Measurements from ENCODE around the gene ERC2.
"Not testable (repeated sequence)": the region's sequence is repeated elsewhere in the genome, so short reads cannot be mapped to it uniquely, and the experiment has no call there.

ERC2 gene

DNA sequence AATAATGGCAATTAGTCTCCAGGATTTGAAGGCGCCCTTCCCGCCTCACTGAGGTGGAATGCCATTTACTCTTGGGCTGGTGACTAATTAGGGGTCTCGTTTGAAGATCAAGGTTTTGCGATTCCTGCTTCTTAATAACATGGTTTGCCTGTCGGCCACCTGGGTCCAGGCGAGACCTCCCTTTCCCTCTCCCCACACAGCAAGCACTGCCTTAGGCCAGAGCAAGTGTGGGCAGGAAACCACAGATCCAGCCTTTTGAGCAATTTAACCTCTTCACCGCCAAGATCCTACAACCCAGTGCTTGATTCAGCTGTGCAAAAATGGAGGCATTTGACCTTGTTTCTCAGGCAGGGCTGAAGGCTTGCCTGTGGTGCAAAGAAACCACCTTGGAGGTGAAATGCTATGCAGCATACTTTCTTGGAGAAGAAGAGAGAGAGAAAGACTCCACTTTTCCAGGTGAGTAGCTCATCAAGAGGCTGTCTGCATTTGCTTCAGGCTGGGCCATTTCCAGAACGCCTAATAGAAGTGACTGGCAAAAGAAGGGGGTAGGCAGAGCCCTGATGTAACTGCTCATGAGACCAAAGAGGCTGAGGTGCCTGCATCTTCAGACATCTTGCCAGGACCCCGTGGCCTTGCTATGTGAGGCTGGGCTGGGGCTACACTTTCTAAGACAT is 947.1 kb downstream of the ERC2 start:
- DNase-seq (ENCODE audit: low read depth): no peak

DNA sequence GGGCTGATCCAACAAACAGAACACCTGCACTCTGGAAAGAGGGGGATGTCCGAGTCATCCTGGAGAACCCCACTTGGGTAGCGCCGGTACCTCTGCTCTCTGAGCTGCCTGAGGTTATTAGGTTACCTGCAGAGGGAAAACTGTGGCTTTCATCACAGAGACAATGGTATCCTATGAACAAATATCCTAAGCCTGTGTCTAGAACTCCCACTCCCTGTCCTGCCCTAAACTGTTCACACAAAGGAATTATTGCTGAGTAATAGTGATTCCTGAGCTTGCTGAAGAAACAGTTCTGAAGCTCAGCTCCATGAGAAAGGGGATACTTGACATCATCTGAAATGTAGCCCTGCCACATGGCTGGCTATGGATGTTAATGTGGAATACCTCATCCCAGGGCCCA is 949.2 kb downstream of the ERC2 start:
- DNase-seq (ENCODE audit: low read depth): no peak

DNA sequence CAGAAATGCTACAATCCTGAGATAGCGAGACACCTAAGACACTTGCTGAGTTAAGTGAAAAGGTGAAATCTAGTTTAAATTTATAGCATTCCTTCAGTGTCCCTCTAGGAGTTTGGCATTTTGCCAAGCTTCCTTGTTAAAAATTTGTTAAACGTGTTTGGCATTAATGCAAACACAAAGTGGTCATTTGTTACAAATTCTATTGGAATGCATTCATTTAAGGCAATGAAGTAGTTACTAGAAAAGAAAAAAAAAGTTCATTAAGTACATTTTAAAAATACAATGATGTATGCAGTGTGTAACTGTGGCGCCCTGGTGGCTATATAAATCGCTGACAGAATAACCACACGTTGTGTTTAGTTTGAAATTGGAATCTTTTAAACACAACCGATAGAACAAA is 949.8 kb downstream of the ERC2 start:
- no peak for DNase-seq (ENCODE audit: low read depth)

DNA sequence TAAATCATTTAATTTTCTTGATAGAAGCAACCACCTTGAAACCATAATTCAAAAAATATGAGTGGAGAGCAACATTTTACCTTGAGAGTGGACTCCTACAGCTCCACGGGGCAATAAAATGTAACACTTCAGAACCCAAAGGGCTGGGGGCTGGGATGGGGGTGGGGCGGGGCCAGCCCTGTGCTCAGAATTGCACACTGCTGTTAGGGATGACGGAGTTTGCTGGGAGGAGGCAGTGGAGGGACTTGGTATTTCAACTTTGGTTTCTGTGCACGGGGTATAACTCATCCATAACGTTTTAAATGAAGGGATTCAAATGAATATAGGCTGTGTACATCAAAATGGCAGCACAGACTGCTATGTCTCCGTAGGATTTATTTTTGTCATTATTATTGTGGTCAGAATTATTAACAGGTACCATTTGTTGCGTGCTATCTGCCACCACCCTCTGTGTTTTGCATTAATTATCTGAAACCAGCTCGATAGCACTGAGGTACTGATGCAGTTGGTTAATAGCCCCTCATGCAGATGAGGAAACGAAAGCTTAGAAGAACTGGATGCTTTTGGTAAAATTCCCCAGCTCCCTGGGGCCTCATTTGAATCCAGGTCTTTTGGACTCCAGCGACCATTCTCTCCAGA is 951.8 kb downstream of the ERC2 start:
- no peak for DNase-seq (ENCODE audit: low read depth)

DNA sequence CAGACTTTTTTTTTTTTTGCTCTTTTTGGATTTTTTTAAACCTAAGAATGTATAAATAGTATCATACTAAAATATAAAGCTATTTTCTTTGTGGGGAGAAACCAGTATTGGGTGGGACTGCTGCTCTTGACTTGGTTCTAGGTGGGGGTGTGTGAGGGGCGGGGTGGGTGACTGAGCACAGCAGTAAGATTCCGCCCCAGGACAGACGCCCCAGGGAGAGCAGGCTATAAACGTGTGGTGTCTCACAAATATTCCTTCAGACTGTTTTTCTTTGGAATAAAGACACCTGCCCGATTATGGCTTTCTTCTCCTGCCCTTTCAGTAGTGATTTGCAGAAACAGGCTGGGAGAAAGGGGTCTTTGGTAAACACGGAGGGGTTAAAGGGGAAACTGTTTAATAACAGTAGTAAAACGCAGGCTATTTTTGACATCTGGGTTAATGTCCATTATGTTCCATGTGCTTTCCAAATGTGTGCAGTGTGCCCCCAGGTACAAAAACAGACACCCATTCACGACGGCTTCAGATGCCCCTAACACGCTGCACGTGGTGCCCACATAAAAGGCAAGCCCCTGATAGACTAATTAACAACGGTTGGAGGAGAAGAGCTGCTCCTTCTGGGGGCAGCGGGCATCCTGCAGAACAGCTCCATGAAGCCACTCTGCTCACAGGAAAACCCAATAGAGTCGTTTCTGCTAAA is 952.6 kb downstream of the ERC2 start:
- DNase-seq (ENCODE audit: low read depth): no peak

DNA sequence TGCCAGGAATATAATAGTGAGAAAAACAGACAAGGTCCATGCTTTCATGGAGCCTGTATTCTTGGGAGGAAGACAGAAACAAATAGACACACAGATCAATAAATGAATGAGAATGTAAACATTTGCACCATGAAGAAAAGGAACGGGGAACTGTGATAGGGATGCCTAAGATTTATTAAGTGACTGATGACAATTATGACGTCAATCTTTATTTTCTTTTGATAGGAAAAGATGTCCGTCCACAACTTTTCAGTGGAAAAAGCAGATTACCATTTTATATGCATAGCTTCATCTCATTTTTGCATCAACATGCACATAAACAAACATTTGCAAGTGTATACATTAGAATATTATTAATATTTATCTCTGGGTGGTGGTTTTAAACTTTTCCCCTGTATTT is 953.3 kb downstream of the ERC2 start:
- no peak for DNase-seq (ENCODE audit: low read depth)

DNA sequence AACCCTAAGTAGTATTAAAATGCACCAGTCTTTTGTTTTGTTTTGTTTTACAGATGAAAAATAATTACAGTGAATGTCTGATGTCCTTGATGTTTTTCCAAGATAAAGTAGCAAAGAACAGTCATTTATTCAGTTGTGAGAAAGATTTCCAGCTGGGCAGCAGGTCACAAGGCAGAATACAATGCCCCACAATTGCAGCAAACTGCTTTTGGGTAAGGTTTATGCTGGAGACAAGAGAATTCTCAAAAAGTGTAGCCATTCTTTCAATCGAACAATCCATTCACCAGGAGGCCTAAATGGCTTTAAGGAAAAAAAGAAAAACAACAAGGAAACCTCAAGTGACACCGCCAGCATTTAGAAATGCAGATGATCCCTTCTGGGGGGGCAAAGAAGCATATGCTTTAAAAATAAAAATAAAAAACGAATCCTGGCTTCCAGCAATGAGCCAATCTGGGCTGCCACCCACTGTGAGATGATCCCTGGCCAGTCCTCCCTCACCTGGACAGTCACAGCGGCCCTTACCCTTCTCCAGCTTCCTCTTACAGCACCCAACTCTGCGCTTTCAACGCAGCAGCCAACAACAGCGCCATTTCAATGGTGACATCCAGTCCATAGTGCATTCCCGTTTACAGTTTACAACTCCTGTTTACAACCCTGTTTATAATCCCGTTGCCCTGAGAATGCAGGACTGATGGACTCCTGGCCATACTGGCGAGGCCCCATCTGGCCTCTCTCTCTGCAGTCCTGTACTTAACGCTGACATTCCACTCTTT is 955.5 kb downstream of the ERC2 start:
- DNase-seq (ENCODE audit: low read depth): no peak

DNA sequence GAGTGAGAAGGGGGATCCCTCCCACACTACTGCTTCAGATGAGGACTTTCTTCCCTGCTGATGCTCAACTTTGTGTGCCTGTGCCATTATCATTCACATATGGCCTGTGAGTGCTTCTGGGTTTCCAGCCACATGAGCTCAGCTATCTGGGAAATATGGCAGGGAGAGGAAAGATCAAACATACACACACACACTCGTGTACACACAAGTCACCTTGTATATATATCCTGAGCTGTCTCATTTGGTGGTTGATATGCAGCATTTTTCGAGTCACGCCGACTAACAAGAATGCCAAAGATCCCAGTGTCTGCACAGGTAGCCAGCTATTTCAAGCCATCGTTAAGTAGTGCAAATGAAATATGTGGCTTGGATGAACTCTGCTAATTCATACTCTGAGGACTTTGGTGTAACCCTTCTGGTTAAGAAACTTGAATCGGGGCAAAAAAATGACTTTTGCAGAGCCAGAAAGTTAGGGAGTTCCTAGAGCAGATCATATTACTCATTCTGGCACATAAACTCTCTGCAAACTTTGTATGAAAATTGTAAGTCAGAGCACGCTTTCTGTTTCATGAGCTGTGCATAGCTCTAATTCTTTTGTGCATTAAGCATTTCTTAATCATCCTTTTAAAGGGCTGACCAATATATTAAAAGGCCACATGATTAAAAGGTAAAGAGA is 956.2 kb downstream of the ERC2 start:
- no peak for DNase-seq (ENCODE audit: low read depth)

DNA sequence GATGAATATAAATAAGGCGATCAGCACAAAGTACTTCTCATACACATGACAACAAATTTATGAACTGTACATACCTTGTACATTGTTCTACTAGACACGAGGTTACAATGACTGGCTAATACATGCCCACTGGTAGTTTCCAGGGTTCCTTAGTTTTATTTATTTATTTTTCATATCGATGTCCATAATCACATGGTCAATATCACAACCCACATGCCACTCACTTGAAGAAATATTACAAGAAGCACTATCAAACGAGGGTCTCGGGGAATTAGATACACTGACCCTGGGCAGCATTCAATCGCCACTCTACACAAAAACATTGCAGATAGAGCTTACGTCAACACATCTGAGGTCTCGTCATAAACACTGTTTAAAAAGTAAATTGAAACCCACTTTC is 959.9 kb downstream of the ERC2 start:
- no peak for DNase-seq (ENCODE audit: low read depth)

DNA sequence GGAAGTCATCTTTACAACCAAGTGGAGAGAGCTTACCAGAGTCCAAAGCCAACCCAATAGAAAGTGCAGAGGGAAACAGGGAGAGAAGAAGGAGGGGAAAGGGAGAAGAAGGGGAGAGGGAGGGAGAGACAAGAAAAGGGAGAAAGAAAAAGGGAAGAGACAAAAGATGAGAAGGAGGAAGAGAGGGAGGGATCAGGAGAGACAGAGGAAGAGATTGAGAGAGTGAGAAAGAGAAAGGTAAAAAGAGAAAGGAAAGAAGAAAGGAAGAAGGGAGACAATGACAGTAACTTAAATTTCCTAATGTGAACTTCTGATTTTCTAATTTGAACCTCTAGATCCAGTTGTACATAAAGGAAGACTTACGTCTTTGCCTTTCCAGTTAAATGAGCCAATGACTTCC is 960.5 kb downstream of the ERC2 start:
- no peak for DNase-seq (ENCODE audit: low read depth)

DNA sequence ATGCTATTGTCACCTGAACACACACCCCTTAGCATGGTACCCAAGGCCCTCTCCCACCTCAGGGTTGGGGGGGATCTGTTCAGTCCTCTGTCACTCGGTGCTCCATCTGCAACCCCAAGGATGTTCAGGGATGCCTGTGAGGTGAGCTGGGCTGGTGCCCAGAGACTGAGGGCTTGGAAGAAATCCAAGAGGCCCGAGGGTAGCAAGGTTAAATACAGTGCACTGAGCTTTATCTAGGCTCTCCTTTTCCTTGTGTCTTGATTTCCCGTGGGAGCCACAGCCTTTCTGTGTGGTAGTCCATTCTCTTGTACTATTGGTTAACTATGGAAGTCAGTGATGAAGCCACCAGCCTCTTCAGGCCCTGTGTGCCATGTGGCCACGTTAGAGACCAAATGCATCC is 962.5 kb downstream of the ERC2 start:
- DNase-seq (ENCODE audit: low read depth): no peak

DNA sequence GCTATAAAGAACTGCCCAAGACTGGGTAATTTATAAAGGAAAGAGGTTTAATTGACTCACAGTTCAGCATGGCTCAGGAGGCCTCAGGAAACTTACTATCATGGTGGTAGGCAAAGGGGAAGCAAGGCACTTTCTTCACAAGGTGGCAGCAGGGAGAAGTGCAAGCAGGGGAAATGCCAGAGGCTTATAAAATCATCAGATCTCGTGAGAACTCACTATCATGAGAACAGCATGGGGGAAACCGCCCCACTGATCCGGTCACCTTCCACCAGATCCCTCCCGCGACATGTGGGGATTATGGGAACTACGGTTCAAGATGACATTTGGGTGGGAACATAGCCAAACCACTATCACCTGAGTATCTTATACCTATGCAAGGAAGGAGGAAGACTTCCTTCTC is 963.2 kb downstream of the ERC2 start:
- not testable (repeated sequence) for DNase-seq (ENCODE audit: low read depth)

DNA sequence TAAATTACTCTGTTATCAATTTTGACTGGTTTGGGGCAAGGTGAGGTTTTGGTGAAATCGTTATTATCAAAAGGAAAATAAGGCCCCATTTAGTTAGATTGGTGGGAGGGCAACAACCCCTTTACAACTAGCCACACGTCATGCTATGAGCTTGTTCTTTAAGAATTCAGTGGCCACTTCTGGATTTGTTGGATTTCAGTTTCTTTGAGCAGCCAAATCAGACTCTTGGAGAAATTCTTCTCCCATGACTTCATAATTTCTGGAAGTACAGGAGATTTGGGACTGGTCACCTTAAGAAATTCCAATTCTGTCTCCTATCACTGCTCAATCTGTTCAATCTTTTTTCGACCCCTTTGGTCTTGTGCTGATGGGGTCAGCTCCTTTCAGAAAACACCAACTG is 966.4 kb downstream of the ERC2 start:
- DNase-seq (ENCODE audit: low read depth): no peak

DNA sequence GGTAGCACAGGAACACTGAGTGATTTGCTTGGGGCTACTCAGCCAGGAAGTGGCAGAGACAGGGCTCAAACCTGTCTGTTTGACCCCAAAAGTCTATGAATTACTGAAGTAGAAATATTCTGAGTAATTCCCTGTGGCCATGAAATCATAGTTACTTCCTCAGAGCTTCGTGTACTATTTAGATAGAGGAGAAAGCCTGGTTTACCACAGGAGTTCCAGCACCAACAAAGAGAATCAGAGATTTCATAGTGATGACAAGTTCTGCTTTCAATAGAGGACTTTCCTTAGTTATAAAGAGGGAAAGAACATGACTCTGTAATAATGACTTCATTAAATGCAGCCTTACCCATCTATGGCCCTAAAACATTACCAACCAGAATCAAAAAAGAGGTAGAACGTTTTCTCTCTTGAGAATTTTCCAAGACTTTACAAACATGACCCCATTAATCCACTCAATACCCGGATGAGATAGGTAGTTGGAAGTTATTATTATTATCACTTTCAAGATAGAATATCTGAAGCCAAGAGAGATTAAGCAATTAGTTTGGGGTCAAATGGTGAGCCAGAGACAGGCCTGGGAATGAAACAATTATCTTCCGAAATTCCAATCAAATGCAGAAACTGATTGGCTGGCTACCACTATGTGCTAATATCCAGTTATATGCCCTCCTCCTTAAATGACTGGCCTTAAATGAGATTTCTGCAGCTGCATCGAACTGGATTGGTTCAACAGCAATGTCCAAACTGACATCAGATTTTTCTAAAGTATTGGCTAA is 967.5 kb downstream of the ERC2 start:
- DNase-seq (ENCODE audit: low read depth): no peak

DNA sequence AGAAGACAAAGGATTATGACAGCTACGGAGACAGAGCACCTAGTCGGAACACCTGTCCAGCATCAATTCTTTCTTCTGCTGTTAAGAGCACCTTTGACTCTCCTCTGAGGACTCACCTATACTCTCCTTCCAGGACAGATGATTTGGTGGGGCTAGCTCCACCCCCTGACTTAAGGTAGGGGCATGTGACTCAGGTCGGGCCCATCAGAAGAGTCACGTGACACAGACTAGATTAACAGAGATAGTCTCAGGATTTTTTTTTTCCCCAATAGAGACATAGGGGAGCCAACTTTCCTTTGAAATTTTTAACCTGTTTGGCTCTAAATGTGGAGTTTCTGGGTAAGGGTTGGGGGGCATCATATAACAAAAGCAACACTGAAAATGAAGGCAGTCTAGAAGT is 969.7 kb downstream of the ERC2 start:
- no peak for DNase-seq (ENCODE audit: low read depth)

DNA sequence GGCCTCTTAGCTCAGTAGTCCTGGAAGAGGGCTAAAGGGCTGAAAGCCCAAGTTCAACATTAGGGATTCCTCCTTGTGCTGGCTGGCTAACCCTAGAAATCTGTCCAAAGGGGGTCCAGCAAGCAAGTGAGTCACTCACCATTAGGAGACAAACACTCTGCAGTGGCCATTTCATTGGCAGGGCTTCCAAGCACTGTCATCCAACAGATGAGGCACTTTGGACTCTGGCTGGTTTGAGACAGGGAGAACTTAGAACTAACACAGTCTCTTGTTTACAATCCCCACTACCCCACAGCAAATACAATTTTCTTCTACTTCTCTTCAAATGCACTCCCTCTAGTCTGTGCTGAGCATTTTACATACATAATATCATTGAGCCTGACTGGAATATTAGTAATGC is 971.0 kb downstream of the ERC2 start:
- DNase-seq (ENCODE audit: low read depth): no peak

DNA sequence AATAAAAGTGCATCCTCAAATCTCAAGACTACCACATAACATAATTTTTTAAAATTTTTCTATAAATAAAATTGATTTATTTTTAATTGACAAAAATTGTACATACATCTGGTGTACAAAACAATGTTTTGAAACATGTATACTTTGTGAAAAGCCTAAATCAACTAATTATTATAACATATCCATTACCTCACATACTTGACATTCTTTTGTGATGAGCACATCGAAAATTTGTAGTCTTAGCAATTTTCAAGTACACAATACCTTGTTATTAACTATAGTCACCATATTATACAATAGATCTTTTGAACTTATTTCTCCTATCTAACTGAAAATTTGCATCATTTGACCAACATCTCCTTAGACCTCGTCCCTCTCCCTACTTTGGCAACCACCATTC is 973.3 kb downstream of the ERC2 start:
- no peak for DNase-seq (ENCODE audit: low read depth)

DNA sequence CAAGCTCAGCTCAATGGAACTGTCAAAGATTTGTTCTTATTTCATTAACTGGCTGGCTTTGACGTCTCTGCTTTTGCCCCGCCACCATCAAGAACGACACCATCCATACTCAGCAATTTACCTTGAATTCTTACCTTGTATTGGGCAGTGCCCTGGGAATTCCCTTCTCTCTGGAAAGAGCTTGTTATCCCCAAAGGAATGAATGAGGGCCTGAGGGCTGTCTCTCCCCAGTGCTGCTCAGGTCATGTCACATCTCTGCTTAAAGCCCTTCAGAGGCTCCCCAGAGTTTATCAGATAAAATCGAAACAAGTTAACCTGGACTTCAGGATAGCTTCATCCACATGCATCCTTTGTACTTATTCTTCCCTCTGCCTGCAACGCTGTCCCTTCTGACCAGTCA is 975.3 kb downstream of the ERC2 start:
- DNase-seq (ENCODE audit: low read depth): no peak

DNA sequence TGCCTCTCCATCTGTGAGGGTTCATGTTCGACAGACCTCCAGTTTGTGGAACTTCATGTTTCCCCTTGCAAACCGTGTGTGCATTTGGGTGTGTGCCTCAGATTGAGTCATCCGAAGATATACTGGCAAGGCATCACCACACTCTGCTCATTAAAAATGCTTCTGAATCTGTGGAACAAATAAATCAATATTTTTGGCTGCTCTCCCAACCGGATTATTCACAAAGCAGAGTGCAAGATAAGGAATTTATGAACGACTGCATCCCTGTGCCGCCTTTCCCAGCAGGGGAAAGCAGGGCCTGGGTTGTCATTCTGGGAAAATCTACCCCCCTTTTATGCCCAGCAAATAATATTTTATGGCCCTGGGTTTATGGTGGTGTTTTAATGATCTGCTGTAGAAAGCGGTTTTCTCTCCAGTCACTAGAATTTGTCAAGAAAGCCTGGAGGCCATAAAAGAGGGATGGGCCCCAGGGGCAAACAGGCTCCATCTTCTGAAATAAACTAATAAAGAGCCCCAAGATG is 976.9 kb downstream of the ERC2 start:
- no peak for DNase-seq (ENCODE audit: low read depth)

DNA sequence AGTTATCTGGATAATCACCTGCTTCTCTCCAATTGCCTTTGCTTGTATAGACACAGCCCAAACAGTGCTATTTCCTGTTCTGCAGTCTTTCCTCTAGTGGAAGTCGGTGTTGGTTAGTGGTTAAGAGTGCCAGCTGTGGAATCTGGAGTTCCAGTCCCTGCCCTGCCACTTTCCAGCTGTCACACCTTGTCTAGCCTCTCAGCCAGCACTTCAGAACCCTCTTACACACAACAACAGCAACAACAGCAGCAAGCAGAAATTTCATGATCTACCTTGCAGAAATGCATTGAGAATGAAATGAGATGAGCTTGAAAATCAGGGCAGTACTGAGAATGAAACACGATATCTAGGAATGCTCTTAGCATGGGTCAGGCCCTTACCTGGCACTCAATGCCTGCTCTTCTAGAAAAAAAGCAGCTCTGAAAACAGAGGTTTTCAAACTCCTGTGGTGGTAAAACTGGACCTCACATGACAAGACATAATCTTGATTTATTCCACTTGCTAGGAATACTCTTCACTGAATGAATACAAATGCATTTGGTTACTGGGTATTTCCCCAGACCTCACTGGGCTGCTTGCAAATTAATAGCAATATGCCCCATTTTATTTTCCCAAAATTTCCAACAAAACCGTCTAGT is 977.9 kb downstream of the ERC2 start:
- DNase-seq (ENCODE audit: low read depth): no peak

DNA sequence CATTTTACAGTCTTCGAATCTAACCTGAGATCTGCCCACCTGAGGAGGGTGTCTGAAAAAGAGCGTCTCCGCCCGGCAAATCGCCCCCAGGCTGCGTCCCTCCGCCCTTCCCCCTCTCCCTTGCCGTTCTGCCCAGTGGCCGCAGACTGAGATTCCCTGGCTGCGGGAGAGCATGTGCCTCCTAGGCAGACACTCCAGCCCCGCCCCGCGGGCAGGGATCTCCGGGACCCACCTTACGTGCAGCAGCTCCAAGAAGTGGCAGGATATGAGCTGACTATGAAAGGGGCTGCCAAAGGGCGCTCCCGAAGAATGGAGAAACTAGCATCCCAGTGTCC is 978.5 kb downstream of the ERC2 start:
- DNase-seq (ENCODE audit: low read depth): no peak

Measured in T-helper 22 cell (primary cell).